Kasumi-1 (cell line): ENCODE measurements around the gene ENPP4.
"Not testable (repeated sequence)": the region's sequence is repeated elsewhere in the genome, so short reads cannot be mapped to it uniquely, and the experiment has no call there.

Experiments
- DNase-seq, 2 experiments: peaks; one replicate each; lab custom pipeline; 2025; lab: John Stamatoyannopoulos, UW

ENPP4 gene, protein sequence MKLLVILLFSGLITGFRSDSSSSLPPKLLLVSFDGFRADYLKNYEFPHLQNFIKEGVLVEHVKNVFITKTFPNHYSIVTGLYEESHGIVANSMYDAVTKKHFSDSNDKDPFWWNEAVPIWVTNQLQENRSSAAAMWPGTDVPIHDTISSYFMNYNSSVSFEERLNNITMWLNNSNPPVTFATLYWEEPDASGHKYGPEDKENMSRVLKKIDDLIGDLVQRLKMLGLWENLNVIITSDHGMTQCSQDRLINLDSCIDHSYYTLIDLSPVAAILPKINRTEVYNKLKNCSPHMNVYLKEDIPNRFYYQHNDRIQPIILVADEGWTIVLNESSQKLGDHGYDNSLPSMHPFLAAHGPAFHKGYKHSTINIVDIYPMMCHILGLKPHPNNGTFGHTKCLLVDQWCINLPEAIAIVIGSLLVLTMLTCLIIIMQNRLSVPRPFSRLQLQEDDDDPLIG

GRCh38 chr6:46129629-46130511 lies at the start of gene ENPP4:
ENPP4 (plus strand) TSS chr6:46129989; CDS start chr6:46139584, 9,595 bp downstream.
- DNase-seq, result peak; percentile 94 to 97

DNA sequence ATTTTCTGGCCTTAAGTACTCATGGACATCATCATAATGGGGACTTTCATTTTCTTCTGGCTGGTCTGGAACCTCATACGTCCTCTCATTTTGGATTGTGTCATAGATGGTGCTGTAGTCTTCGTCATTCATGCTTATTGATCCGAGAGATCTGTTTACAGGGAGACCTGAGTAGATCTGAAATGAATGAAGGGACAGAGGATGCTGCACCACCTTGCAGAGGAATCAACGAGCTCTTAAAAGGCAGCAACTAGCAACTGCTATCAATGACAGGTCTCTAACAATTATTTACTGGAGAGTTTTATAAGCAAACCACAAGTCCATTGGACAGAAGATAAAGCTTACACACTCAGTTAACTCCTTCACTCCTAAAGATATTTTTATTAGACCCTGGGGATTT lies 49.7 kb upstream of the ENPP4 start:
- DNase-seq, result no peak

- not testable (repeated sequence) for DNase-seq
These were observed 44.1 kb upstream of the ENPP4 start for GRCh38 chr6:46085688-46086087.

- DNase-seq, result peak; percentile 62 to 75
These were observed 39.4 kb upstream of the ENPP4 start for GRCh38 chr6:46090115-46091079.

DNA sequence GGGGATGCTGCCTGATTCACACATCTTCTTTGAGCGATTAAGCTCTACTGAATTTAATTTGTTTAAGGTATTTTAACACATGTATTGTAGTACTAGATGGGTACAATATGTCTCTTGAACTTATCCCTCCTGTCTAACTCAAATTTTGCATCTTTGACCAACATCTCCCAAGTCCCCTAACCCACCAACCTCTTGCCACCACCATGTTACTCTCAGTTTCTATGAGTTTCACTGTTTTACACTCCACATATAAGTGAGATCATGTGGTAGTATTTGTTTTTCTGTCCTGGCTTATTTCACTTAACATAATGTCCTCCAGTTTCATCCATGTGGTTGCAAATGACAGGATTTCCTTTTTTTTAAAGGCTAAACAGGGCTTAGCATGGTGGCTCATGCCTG lies 38.7 kb upstream of the ENPP4 start:
- DNase-seq, result no peak

GRCh38 chr6:46095251-46095650 lies 34.5 kb upstream of the ENPP4 start:
- DNase-seq, result no peak

DNA sequence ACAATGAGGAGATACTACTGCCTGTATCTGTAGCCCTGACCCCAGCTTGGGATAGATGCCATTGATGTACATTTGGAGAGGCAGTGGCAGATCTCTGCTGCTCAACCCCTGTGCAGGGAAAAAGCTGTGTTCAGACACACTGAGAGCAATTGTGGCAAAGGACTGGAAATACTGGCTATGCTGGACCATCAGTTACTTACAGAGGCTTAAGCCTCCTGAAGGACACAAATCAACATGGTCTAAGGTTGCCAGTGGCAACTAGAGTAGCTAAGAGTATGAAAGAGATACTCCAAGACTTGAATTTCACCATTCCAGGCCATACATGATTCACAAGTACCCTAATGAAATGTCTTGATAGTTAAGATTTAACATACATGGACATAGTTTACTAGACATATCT lies 32.4 kb upstream of the ENPP4 start:
- no peak for DNase-seq

- no peak for DNase-seq
These were observed 31.1 kb upstream of the ENPP4 start for GRCh38 chr6:46098678-46099077.

GRCh38 chr6:46099952-46100351 lies 29.8 kb upstream of the ENPP4 start:
- no peak for DNase-seq

DNA sequence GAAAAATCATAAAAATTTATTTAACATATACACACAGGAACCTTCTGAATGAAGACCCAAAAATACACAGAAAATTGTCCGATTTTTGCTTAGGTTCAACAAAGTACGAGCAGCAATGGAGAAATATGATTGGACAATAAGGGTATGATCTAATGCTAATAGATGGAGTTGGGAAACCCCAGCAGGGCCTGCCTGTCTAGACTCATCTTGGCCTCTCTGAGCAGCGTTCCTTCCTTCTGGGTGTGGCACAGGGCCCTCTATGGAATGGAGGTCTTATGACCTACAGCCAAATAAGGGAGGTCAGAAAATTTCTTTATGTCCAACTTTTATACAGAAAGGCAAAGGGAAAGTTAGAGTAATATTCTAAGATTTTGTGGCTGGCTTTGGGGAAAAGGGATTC lies 27.7 kb upstream of the ENPP4 start:
- DNase-seq, result no peak

DNA sequence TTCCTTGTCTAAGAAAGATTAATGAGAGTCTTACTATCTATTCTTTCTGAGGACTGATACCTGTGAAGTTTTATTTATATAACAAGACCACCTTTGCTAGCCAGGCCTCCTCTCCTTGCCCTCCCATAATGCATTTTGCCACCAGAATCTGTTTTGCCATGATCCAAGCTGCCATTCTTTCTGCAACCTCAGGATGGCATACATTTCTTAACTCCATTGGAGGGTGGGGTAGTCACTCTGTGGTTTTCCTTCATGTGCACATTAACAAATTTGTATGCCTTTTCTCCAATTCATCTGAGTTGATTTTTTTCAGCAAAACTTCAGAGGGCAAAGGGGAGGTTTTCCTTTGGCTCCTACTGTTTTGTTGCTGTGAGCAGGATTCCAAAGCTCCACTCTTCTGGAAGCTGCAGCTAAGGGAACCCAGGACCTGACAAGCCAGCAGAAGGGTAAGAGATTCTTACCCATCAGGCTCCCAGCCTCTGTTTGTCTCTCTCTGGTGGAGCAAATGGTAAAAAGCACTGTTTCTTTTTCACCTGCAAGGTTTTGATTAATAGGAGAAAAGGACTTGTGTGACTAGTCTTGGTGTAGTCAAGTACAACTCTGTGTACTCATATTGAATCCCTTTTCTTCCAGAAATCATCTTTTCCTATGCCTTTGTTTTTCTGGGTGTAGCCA lies 26.2 kb upstream of the ENPP4 start:
- DNase-seq, result no peak

- no peak for DNase-seq
These were observed 25.6 kb upstream of the ENPP4 start for GRCh38 chr6:46104209-46104608.

DNA sequence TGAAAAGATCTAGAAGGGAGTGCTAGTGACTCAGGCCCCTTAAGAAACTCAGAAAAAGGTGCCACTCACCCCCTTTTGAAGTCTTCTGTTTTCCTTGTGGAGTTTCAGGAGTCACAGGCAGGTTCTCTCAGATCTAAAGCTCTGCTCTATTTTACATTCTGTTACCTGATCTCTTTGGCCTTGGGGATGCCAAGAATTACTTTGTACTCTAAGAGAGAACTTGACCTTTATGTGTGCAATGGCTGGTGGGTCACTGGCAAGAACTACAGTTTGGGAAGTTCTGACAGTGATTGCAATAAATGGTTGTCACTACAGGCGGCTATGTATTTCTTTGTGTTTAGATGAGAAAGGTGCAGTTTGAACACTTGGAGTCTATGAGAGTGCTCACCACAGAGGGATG lies 24.2 kb upstream of the ENPP4 start:
- DNase-seq, result no peak

DNA sequence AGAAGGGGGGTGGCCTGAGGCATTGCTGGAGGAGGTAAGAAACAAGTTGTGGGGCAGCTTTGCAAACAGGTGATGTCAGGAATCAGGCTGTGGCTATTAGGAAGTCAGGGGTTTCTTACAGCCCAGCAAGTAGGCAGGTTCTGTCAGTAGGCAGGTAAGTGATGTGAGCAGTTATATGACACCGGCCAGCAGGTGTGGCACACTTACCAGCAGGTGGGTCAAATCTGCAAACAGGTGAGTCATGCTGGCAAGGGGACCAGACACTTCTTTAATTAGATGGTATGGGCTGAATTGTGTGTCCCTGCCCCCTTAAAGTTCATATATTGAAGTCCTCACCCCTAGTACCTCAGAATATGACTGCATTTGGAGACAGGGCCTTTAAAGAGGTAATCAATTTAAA lies 16.4 kb upstream of the ENPP4 start:
- no peak for DNase-seq

DNA sequence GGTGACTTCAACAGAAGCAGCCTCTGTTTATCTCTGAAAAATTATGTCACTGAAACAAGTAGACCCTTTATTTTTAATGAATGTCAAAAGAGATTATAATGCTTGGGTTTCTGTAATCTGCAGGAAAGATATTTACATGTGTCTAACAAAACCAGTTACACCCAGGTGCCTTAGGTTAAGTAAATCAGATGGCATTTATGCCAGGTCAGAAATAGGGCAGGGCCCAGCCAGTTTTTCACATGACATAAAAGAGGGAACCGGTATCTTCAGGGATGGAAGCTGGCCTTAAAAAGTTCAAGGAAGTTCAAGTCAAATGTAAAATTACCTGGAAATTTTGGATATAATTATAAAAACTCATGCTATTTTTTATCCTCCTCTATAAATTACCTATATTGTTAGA lies 14.2 kb upstream of the ENPP4 start:
- no peak for DNase-seq

DNA sequence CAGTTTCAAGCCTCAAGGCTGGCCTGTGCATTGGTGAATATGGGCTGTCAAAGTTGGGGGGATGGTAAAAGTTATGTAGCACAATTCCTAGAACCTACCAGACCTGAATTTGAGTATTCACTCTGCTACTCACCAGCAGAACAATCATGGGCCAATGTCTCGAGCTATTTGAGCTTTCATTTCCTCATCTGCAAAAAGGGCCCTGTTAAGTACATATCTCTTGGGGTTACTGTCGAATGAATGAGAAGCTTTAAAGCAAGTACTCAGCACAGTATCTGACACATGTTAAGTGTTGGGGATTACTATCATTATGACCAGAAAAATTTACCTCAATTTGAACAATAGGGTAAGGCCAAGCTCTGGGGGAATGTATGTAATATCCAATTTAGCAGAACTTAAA lies 13.5 kb upstream of the ENPP4 start:
- no peak for DNase-seq

- no peak for DNase-seq
These were observed 11.6 kb upstream of the ENPP4 start for GRCh38 chr6:46118157-46118556.

DNA sequence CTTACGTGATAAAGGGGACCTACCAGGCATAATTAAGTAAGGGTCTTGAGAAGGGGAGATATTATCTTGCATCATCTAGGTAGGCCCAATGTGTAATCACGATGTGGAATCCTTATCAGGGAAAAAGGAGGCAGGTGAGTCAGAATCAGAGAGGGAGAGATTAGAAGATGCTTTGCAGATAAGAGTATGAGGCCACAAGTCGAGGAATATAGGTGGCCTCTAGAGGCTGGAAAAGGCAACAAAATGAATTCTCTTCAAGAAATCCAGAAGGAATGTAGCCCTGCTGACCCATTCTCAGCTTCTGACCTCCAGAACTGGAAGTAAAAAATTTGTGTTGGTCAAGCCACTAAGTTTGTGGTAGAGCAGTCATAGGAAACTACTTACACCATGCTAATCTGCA lies 11.0 kb upstream of the ENPP4 start:
- DNase-seq, result no peak

- not testable (repeated sequence) for DNase-seq
These were observed 10.1 kb upstream of the ENPP4 start for GRCh38 chr6:46119679-46120078.

DNA sequence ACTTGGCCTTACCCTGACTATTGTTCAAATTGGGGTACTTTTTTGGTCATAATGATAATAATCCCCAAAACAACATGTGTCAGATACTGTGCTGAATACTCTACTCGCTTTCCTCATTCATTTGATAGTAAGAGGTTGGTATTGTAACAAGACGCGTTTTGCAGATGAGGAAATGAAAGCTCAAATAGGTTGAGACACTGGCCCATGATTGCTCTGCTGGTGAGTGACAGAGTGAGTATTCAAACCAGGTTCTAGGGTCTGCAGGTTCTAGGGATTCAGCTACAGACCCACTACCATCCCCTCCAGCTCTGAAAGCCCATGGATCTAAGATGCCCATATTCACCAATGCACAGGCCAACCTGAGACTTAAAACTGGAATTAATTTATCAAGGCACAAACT lies 1.3 kb upstream of the ENPP4 start:
- DNase-seq, result no peak

DNA sequence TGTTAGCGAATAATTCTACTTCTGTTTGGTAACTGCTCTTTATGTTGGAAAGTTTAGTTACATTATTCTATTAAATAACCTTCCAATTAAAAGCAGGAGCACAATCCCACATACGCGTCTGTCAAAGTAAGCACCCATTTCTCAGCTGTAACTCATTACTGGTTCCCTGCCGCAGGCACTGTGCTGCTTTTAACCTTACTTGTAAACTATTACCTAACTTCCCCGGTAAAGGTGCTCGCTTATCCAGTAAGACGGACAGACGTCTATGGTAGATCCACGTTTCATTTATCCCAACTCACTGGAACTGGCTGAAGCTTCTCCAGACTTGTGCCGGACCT lies 529 bp upstream of the ENPP4 start:
- peak; percentile 27 to 44 for DNase-seq
